Caki2 (cell line): ENCODE results near the gene HRH1. TPM values are rescaled to one million over a fixed set of nuclear protein-coding genes. Genes with fewer than 3 reads are reported as not detected.

Source experiments
- DNase-seq: peaks from one replicate; pipeline ENCODE4 v3.0.0-alpha.2; 2015; ENCODE audit warnings: low read depth
- in situ Hi-C: cut with HindIII; loops from 2 replicates; pipeline ENCODE4 v1.10.0; 2016; ENCODE audit warnings: low sequenced_read_pairs, low pct_unique_long_range_greater_than_20kb, mixed read lengths
- total RNA-seq: library from RNA; depleted of rRNA; stranded (reverse); fragments of >200 nt; shearing (Covaris generic); gene quantifications from 2 replicates; pipeline ENCODE4 v1.2.3, GENCODE V29; 2014; ENCODE audit warnings: low replicate concordance

HRH1 gene
- total RNA-seq, 1 experiment from 2014 or later: 9.4 TPM

DNA sequence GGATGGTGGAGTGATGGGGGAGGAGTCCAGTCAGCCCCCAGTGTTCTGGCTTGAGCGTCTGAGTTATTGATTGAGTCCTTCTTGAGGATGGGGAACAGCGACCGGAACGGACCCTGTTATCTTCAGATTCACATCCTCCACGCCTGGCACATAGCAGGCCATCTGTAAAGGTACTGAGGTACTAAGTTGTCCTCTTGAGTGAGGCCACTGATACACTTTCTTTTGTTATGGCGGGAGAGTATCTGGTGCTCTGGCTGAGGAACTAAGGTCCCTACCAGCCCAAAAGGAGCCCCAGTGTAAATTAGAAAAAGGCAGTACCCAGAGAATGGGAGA is 16.7 kb upstream of the HRH1 start:
- in situ Hi-C loops: no loop called here
- no peak for DNase-seq

- no peak for DNase-seq
- in situ Hi-C loops: no loop called here
Observed at GRCh38 chr3:11138371-11138770, 15.9 kb upstream of the HRH1 start.

DNA sequence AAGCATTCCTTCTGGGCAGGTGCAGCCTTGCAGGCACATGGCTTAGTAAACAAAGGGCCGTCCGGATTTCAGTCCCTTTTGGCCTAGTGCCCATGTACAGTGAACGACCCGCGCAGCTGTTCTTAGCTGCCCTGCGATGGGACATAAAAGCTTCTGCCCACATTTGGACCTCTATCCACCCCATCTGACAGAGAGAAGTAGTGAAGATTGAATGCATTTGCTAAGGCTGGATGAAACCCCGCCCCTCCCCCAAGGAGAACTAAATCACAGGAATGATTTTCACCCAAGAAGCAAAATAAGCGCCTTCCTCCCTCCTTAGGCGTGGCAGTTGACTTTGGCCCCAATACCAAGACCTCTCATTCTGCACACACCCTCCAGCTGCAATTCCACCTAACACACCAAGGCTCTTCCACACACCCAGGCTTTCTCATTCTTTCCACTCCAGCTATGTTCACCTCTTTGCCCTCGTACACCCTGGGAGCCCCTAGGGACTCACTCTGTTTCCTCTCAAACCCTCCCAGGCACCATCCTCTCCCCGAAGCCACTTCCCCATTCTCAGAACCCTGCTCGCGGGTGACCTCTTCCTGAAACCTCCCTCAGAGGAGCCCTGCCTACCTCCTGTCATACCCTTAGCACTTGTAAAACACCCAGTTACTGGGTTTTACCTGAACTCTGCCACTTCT is 14.1 kb upstream of the HRH1 start:
- in situ Hi-C loops: no loop called here
- peak; percentile 47 for DNase-seq

DNA sequence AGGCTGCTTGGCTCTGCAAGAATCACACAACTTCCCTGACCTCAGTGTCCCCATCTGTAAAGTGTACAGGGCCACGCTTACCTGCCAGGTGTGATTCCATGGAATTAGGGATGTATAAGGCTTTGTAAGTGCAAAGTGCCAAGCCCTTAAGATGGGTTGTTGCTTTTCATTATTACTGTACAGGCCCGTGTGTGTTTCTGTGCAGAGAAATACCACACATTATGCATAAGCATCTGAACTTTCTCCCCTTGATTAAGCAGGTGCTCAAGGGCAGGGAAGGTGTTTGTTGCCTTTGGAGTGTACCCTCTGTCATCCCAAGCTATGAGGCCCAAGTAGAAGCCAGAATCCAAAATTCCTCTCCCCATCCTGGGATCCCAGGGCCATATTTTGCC is 13.6 kb upstream of the HRH1 start:
- in situ Hi-C loops: no loop called here
- DNase-seq: no peak

DNA sequence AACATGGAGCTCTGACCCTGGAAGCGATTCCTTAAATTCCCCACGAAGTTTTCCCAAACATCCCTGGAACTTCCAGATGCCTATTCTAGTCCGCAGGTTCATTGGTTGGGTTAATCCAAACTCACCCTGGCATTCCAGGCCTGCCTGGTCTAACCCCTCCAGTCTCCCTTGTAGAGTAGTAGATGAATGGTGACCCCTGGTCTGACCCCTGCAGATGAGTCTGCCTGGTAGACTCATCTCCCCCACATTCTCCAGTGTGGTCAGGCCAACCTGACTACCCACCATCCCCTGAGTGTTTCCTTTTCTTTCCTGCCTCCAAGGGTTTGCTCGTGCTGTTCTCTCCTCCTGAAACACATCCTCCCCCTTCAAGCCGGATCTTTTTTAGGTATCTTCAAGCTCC is 10.8 kb upstream of the HRH1 start:
- in situ Hi-C loops: no loop called here
- no peak for DNase-seq

- DNase-seq: no peak
- in situ Hi-C loops: no loop called here
Observed at GRCh38 chr3:11144996-11145395, 9.3 kb upstream of the HRH1 start.

DNA sequence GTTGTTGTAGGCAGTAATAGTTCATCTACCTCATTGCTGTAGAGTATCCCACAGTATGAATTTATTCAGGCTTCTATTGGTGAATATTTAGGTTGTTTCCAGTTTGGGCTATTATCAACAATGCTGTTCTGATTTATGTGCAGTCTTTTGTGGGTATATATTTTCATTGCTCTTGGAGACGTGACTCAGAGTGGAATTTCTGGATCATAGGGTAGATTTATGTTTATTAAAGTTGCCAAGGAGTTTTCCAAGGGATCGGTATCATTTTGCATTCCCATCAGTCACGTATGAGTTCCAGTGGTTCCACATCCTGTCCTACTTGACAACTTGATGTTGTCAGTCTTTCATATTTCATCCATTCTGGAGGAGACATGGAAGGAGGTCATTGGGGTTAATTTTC is 8.4 kb upstream of the HRH1 start:
- in situ Hi-C loops: no loop called here
- peak; percentile 28 for DNase-seq

- in situ Hi-C loops: no loop called here
- DNase-seq: peak; percentile 6
Observed at GRCh38 chr3:11146773-11147660, 7.3 kb upstream of the HRH1 start.

DNA sequence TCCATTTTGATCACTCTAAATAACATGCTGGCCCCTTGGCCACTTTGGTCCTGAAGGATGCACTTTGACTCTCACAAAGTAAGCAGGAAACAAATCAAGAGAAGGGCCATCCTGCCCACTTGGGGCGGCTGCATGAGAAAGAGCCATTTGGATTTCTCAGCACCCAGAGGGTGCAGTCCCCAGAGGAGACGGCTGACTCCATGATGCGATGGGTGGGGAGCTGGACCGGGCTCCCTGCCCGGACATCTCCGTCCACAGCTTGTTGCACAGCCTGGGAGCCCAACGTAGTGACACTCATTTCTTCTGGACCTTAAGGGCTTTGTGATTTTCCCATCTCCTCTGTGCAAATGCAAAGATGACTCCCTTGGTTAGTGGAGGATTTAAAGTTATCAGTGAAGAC is 4.0 kb upstream of the HRH1 start:
- no peak for DNase-seq
- in situ Hi-C loops: no loop called here

GRCh38 chr3:11152301-11152700 is 2.0 kb upstream of the HRH1 start:
- in situ Hi-C loops: no loop called here
- no peak for DNase-seq

DNA sequence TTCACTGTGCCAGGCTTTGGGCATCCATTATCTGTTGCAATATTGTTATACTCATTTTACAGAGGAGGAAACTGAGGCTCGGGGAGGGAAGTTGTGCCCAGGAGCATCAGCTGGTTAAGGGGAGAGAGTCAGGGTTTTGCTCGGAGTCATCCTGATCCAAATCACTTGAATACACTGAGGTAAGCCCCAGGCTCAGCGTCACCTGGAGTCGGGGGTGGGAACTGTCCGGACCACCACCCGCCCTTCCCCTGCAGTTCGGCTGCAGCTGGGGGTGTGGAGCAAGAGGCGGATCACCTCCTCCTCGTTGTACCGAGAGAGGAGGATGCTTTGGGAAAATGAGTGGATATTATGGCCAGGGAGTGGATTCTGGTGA is 646 bp downstream of the HRH1 start:
- in situ Hi-C loops: no loop called here
- no peak for DNase-seq

- in situ Hi-C loops: no loop called here
- peak; percentile 51 for DNase-seq
Observed at GRCh38 chr3:11155341-11156025, 1.2 kb downstream of the HRH1 start.

DNA sequence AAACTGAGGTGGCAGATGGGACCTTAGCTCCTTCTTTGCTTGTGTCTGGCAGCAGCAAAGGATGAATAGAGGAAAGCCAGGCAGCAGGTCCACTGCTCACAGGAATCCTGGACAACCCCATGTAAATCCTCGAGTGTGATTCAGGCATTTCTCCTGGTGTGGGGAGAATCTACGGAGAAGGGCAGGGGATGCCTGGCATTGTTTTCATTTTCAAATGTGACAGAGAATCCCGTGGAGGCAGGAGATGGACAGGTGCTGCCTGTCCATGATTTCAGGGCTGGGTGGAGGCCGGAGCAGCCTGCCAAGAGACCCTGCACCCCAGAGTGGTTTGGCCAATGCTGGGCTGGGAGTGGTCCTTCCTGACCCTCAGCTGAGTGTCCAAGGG is 1.7 kb downstream of the HRH1 start:
- no peak for DNase-seq
- in situ Hi-C loops: no loop called here

DNA sequence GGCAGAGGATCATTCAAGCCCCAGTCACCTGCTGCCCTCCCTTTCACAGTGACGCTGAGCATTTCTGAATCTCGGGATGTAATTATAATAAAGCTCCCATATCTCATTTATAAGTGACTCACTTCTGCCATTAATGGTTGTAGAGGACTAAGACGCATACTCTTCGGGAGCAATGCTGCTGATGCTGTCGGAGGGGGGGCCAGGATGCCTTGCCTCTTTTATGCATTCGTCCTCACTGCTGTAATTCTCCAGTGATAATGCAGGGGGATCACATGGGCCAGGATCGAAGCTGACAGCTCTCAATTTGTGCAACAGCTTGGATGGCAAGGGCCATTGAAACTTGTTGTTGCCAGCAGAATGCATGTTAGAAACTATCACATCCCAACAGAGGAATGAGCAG is 3.1 kb downstream of the HRH1 start:
- in situ Hi-C loops: no loop called here

GRCh38 chr3:11159421-11159904 is 5.2 kb downstream of the HRH1 start:
- in situ Hi-C loops: no loop called here
- no peak for DNase-seq

More for the DNA sequence above, 3.1 kb downstream of the HRH1 start:
- DNase-seq: no peak

DNA sequence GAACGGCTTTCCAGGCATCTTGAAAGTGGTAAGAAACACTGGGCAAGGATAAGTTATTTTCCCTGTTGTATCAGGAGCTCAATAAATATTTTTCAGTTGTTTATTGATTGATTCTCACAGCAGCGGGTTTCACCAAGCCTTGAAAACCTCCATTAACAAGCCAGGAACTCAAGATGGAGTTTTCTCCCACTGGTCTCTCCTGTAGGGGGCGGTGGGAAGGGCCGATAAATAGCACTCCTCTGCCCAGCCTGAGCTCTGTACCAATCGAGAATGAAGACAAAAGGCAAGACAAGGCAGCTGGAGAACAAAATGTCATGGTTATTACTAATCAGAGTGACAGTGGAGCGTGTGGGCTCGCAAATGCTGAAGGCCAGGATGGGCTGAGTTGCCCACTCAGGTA is 7.4 kb downstream of the HRH1 start:
- in situ Hi-C loops: no loop called here
- DNase-seq: no peak

- no peak for DNase-seq
- in situ Hi-C loops: no loop called here
Observed at GRCh38 chr3:11162401-11163345, 8.4 kb downstream of the HRH1 start.

DNA sequence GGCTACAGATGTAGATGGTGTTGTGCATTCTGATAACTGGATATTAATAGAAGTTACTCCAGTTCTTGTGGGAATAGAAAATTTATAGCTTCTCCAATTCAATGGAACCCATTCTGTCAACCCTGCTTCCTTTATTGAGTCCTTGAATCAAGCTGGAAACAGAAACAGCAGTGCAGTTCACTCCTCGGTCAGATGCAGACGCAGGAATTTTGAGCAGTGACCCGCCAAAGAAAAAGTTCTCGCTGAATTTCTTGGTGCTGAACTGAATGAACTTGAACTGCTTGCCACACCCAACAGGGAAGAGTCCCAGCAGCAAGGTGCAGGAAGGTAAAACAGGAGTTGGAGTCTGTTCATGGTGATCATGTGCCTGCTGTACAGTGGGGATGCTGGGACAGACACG is 10.3 kb downstream of the HRH1 start:
- DNase-seq: no peak
- in situ Hi-C loops: no loop called here
